Kidney epithelial cell (primary cell): ENCODE measurements around the gene MFSD11. TPM values are rescaled to one million over a fixed set of nuclear protein-coding genes. Genes with fewer than 3 reads are reported as not detected.
"Not testable (repeated sequence)": the region's sequence is repeated elsewhere in the genome, so short reads cannot be mapped to it uniquely, and the experiment has no call there.

Source experiments
- DNase-seq: peaks from one replicate; pipeline ENCODE4 v3.0.0-alpha.2; 2010; ENCODE audit warnings: low read depth
- H3K27me3 ChIP-seq: 2 replicates; pipeline ENCODE4 v1.6.0; 2011; ENCODE audit warnings: low read length; ENCODE audit not compliant: control insufficient read depth, insufficient read depth
- H3K36me3 ChIP-seq: 2 replicates; pipeline ENCODE4 v1.5.1; 2011; ENCODE audit warnings: low read length; ENCODE audit not compliant: control insufficient read depth, insufficient read depth
- H3K4me3 ChIP-seq: 2 replicates; pipeline ENCODE4 v1.5.1; 2011; ENCODE audit warnings: low read depth, mild to moderate bottlenecking, control low read depth, low read length
- CTCF ChIP-seq: IDR thresholded peaks from 2 replicates; pipeline ENCODE4 v1.5.1; 2011; ENCODE audit warnings: mild to moderate bottlenecking, moderate library complexity, low read length, control low read depth, inconsistent platforms; ENCODE audit not compliant: insufficient read depth, poor library complexity, severe bottlenecking
- total RNA-seq: library from RNA; depleted of rRNA; stranded (reverse); fragments of >200 nt; gene quantifications from 2 replicates; pipeline ENCODE4 v1.2.3, GENCODE V29; 2015

Gene MFSD11
- total RNA-seq, 1 donor from 2014 or later: 17.5 TPM

- no peak for TF ChIP-seq CTCF
- DNase-seq: no peak
- Histone ChIP-seq H3K27me3 (no peaks in the 10 kb centered on the region), H3K4me3 (no peak overlapping the region), H3K36me3 (no peaks in the 10 kb centered on the region)
Observed at GRCh38 chr17:76706817-76707216, 31.1 kb upstream of the MFSD11 start.

DNA sequence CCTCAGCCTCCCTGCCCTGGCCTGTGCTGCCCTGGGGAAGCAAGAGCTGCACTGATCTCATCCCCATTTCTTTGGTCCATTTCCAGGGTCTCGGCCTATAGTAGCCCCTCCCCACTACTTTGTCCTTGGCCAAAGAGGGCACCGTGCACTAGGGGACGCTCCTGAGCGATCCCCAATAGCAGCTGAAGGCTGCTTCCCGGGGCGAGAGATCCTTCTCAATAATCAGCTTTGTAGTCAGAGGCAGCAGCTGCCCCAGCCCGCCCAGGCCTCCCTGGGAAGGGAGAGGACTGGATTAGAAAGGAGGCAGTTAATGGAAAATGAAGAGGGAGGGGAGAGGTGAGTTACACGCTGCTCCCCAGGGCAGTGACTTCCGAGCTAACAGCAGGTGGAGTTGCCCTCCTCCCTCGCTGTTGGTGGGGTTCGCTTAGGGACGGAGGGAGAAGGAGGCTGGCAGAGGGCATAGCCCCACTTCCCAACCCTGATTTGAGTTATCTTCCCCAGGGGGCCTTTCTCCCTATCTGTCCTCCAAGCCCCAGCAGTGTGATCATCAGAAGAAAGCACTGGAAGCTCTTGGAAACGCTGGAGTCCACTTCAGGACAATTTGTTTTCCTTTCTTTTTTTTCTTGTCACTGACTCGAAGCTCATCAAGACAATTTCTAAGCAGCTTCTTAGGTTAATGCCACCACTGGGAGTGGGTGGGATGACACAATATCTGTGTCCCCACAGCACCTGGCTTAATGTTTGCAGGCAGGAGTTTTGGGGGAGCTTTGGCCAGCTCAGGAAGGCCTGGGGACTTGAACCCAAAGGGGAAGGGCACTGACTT, 29.7 kb upstream of the MFSD11 start:
- Histone ChIP-seq H3K36me3 (no peaks in the 10 kb centered on the region), H3K4me3 (no peak overlapping the region), H3K27me3 (no peaks in the 10 kb centered on the region)
- no peak for DNase-seq
- peak; percentile 56 for TF ChIP-seq CTCF

GRCh38 chr17:76709077-76709950, 28.6 kb upstream of the MFSD11 start:
- H3K4me3 ChIP-seq: peak overlapping the region; percentile 57
- peak; percentile 97 for DNase-seq
- no peaks in the 10 kb centered on the region for H3K27me3 ChIP-seq
- no peaks in the 10 kb centered on the region for H3K36me3 ChIP-seq
- TF ChIP-seq CTCF: no peak

DNA sequence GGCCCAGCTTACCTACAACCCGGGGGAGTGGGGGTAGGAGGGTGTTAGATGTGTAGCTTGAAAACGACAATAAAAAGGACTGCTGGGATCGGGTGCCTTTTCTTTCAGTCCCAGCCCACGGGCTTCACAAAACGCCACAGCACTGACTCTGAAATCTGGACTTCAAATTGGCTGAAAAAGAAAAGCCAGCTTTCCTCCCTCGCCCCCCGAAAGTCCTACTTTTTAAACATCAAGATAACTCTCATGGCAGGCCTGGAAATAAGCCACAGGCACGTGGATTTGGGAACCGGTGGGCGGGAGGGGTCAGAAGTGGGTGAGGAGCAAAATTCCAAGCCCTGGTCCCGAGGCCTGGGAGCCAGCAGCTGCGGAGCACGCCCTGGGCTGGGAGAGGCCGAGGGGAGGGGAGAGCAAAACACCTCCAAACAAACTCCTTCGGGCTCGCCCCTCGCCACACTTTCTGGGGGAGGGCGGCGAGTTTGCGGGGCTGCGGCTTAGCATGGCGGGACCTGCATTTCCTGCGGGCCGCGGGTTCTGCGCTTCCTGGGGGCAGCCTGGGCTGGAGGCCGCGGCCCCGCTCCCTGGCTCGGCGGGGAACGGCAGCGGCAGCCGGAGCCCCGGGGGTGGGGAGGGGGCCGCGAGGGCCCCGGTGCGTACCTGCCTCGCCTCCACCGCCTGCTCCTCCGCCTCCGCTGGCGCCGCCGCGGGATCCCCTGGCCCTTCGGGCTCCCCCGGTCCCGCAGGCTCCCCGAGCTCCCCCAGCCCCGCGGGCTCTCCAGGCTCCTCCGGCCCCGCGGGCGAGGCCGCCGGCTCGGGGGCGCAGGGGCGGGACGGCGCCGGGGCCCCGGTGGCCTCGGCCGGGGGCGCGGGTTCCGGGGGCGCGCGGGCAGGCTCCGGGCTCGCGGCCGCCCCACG, 27.7 kb upstream of the MFSD11 start:
- H3K36me3 ChIP-seq, DNase-seq, H3K27me3 ChIP-seq: not testable (repeated sequence)
- H3K4me3 ChIP-seq: peak overlapping the region; percentile 57

- DNase-seq: no peak
- TF ChIP-seq CTCF: no peak
- H3K27me3 ChIP-seq: no peaks in the 10 kb centered on the region
- no peaks in the 10 kb centered on the region for H3K36me3 ChIP-seq
- peak within 1 kb of the TSS; percentile 57 for H3K4me3 ChIP-seq
Observed at GRCh38 chr17:76710863-76711611, 26.9 kb upstream of the MFSD11 start, which contains the start of gene MXRA7. Gene MXRA7 (minus strand): TSS chr17:76710965. CDS start chr17:76710946, 19 bp downstream.

DNA sequence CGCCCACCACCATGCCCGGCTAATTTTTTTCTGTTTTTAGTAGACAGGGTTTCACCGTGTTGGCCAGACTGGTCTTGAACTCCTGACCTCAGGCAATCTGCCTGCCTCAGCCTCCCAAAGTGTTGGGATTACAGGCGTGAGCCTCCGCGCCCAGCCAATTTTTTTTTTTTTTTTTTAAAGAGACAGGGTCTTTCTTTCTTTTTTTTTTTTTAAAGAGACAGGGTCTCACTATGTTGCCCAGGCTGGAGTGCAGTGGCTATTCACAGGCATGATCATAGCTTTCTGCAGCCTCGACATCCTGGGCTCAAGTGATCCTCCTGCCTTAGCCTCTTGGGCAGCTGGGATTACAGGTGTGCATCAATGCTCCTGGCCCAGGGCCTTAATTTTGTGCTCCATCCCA, 25.6 kb upstream of the MFSD11 start:
- not testable (repeated sequence) for H3K27me3 ChIP-seq, H3K4me3 ChIP-seq, H3K36me3 ChIP-seq, DNase-seq
